A549 treated with Mapracorat at 1 μM for 4 hours (cell line): ENCODE measurements around the gene ATP12A. TPM values are rescaled to one million over a fixed set of nuclear protein-coding genes. Genes with fewer than 3 reads are reported as not detected.

Source experiments
- total RNA-seq: library from RNA; stranded (reverse); fragments of 200-300 nt; extraction: Qiagen RNA extraction; gene quantifications from 5 replicates; pipeline ENCODE4 v1.2.3, GENCODE V29; 2022

Gene ATP12A
- total RNA-seq = not detected in 5 replicates

GRCh38 chr13:24680258-24680920 lies at the start of gene ATP12A:
TSS of gene ATP12A (plus strand) at chr13:24680408. CDS start at chr13:24680744, 336 bp downstream.

Other genes with a start within 250 kb of the ATP12A start
- 34.1 to 45.0 TPM (median 41.4 TPM) in 5 replicates for gene PARP4, start 167.6 kb upstream of the ATP12A start, total RNA-seq
- gene RNF17, start 83.8 kb downstream of the ATP12A start, total RNA-seq = not detected in 5 replicates